LoVo (cell line): Measurements from ENCODE around the gene ROPN1.

ENCODE experiments used
- DNase-seq: peaks from one replicate; pipeline ENCODE4 v3.0.0-alpha.2; 2016; ENCODE audit warnings: low spot score

Gene ROPN1

DNA sequence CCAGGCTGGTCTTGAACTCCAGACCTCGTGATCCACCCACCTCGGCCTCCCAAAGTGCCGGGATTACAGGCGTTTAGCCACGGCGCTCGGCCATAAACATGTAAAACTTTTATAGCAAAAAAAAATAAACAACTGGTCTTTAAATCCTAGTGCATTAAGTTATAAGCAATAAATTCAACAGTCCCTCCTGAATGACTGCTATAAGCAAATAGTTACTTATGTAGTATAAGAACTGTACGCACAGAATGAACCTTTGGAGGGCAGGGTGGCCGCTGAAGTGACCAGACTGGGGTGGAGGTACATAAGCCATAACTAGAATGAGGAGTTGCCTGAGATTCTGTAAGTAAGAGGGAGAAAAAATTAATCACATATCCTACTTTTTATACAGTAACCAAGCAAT is 43.5 kb downstream of the ROPN1 start:
- no peak for DNase-seq

DNA sequence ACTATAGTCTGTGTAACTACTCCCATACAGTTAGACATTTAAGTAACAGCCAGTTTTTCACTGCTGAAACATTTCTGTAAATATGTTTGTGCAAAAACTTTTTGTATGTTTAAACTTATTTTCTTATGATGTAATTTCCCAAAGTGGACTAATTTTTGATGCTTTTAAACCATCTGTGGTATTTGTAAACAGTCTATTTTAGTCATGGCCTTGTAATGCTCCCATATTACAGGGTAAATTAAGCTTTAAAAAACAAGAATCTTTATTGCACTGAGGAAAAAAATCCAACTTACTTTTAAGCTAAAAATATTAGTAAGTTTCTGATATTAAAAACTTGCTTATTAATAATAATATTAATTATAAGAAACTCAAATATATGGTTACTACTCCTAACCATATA is 44.4 kb downstream of the ROPN1 start:
- DNase-seq: no peak

GRCh38 chr3:123941542-123941941 is 50.4 kb downstream of the ROPN1 start:
- no peak for DNase-seq

- no peak for DNase-seq
These were observed 50.8 kb downstream of the ROPN1 start for GRCh38 chr3:123941121-123941520.

- DNase-seq: no peak
These were observed 52.2 kb downstream of the ROPN1 start for GRCh38 chr3:123939706-123940105.

GRCh38 chr3:123936400-123936799 is 55.5 kb downstream of the ROPN1 start:
- DNase-seq: no peak

GRCh38 chr3:123935830-123936229 is 56.1 kb downstream of the ROPN1 start:
- DNase-seq: no peak

GRCh38 chr3:123934250-123934649 is 57.7 kb downstream of the ROPN1 start:
- DNase-seq: no peak

- DNase-seq: no peak
These were observed 61.5 kb downstream of the ROPN1 start for GRCh38 chr3:123930445-123930844.

- DNase-seq: no peak
These were observed 62.6 kb downstream of the ROPN1 start for GRCh38 chr3:123929325-123929724.

DNA sequence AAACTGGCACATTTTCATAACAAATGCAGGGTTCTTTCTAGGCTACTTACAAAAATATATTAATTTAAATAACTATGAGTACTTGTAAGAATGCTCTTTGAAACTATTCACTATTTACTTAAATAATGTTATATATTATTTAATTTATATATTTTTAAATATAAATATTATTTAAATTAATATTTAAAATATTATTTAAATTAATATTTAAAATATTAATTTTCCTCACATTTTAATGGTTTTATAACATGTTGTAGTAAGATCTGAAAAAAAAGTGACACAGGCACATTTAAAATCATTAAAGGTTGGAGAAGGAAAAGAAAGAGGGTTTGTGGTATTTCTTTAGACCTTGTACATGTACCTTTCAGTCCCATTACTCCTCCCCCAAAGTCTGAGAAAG is 65.5 kb downstream of the ROPN1 start:
- DNase-seq: no peak

GRCh38 chr3:123920868-123921267 is 71.1 kb downstream of the ROPN1 start:
- DNase-seq: no peak

DNA sequence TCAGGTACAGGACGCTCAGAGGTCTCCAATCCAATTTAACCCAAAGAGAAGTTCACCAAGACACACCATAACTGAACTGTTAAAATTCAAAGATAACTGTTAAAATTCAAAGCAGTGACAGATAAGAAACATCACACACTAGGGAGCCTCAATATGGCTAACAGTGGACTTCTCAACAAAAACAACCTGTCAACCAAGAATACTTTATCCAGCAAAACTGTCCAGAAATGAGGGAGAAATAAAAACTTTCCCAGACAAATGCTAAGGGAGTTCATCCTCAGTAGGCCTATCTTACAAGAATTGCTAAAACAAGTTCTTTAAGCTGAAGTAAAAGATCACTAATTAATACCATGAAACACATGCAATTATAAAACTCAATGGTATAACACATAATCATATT is 71.5 kb downstream of the ROPN1 start:
- DNase-seq: no peak

- DNase-seq: no peak
These were observed 72.6 kb downstream of the ROPN1 start for GRCh38 chr3:123919353-123919752.
